IMR-90 (cell line): Measurements from ENCODE around the gene SEMG2. TPM values are rescaled to one million over a fixed set of nuclear protein-coding genes. Genes with fewer than 3 reads are reported as not detected.

Experiments
- ATAC-seq: fragments of 200-7000 bp; cut with Tn5 transposase; 2 replicates; pipeline ENCODE4 v1.9.1; 2020; ENCODE audit warnings: low read depth, mild to moderate bottlenecking, moderate library complexity
- BruUV-seq: library from RNA; stranded (reverse); fragments of 400-500 nt; replicated peaks from 2 replicates; lab custom pipeline; 2021; lab: Mats Ljungman, UMichigan
- CTCF ChIA-PET: fragments of 300-600 bp; formaldehyde crosslinking; extraction: SDS; loops from one replicate; lab custom pipeline; 2021; ENCODE audit warnings: antibody characterized with exemption; lab: Yijun Ruan, JAX
- POLR2A ChIA-PET: fragments of 300-600 bp; sonication (Branson Sonifier 250); formaldehyde crosslinking; loops from one replicate; lab custom pipeline; 2022; ENCODE audit warnings: antibody characterized with exemption; ENCODE audit not compliant: unreplicated experiment; lab: Charles Lee
- DNase-seq: peaks from one replicate; pipeline ENCODE4 v3.0.0; 2013
- H2AFZ ChIP-seq: replicated peaks from 2 replicates; pipeline ENCODE3; 2013; ENCODE audit warnings: low read length, mild to moderate bottlenecking; ENCODE audit not compliant: poor library complexity
- H2AK5ac ChIP-seq: 2 replicates; pipeline ENCODE4 v1.6.1; 2013; ENCODE audit warnings: low read depth, low read length, inconsistent platforms
- H2AK9ac ChIP-seq: replicated peaks from 2 replicates; pipeline ENCODE3; 2013; ENCODE audit warnings: mild to moderate bottlenecking, low read depth, low read length, moderate library complexity; ENCODE audit not compliant: poor library complexity
- H2BK120ac ChIP-seq: 2 replicates; pipeline ENCODE4 v1.6.1; 2013; ENCODE audit warnings: low read depth, low read length, inconsistent platforms
- H2BK15ac ChIP-seq: 3 replicates; pipeline ENCODE4 v1.6.1; 2013; ENCODE audit warnings: low read depth, low read length, inconsistent platforms
- H2BK20ac ChIP-seq: 2 replicates; pipeline ENCODE4 v1.6.1; 2013; ENCODE audit warnings: low read depth, mild to moderate bottlenecking, inconsistent platforms, low read length, moderate library complexity
- H2BK5ac ChIP-seq: 2 replicates; pipeline ENCODE4 v1.6.1; 2013; ENCODE audit warnings: mild to moderate bottlenecking, low read depth, low read length, inconsistent platforms; ENCODE audit not compliant: poor library complexity, severe bottlenecking
- H3K14ac ChIP-seq: replicated peaks from 2 replicates; pipeline ENCODE4 v1.6.1; 2013; ENCODE audit warnings: low read depth, low read length, inconsistent platforms
- H3K18ac ChIP-seq: 2 replicates; pipeline ENCODE4 v1.6.1; 2013; ENCODE audit warnings: low read depth, low read length, control low read depth
- H3K23ac ChIP-seq: 2 replicates; pipeline ENCODE4 v1.6.1; 2013; ENCODE audit warnings: low read depth, low read length, inconsistent platforms
- H3K27ac ChIP-seq: 2 replicates; pipeline ENCODE4 v1.5.1; 2013; ENCODE audit warnings: mild to moderate bottlenecking, control low read depth, low read length; ENCODE audit not compliant: insufficient read depth
- H3K27me3 ChIP-seq: 2 replicates; pipeline ENCODE4 v1.6.1; 2013; ENCODE audit warnings: low read length; ENCODE audit not compliant: control insufficient read depth, insufficient read depth
- H3K36me3 ChIP-seq: 2 replicates; pipeline ENCODE4 v1.6.1; 2013; ENCODE audit warnings: low read length, mixed read lengths; ENCODE audit not compliant: control insufficient read depth, insufficient read depth
- H3K4ac ChIP-seq: 2 replicates; pipeline ENCODE4 v1.6.1; 2013; ENCODE audit warnings: low read depth, low read length, inconsistent platforms
- H3K4me1 ChIP-seq: 2 replicates; pipeline ENCODE4 v1.6.1; 2013; ENCODE audit warnings: low read length, mixed read lengths; ENCODE audit not compliant: control insufficient read depth, insufficient read depth
- H3K4me2 ChIP-seq: 2 replicates; pipeline ENCODE4 v1.6.1; 2013; ENCODE audit warnings: low read depth, mild to moderate bottlenecking, control low read depth, low read length, moderate library complexity
- H3K4me3 ChIP-seq: 2 replicates; pipeline ENCODE4 v1.5.1; 2013; ENCODE audit warnings: low read depth, mild to moderate bottlenecking, control low read depth, low read length, moderate library complexity; ENCODE audit not compliant: insufficient read depth
- H3K56ac ChIP-seq: 2 replicates; pipeline ENCODE4 v1.6.1; 2013; ENCODE audit warnings: low read length, inconsistent platforms; ENCODE audit not compliant: insufficient read depth; ENCODE audit errors: extremely low read depth
- H3K79me1 ChIP-seq, 2 experiments: 2 replicates each; pipeline ENCODE4 v1.6.1; 2013; ENCODE audit warnings: low read length in 2 of 2, inconsistent platforms in 1 of 2, low read depth in 1 of 2
- H3K9ac ChIP-seq: 2 replicates; pipeline ENCODE4 v1.6.1; 2013; ENCODE audit warnings: low read depth, low read length, control low read depth
- H3K9me1 ChIP-seq: 2 replicates; pipeline ENCODE4 v1.6.1; 2013; ENCODE audit warnings: low read length, inconsistent platforms; ENCODE audit not compliant: insufficient read depth
- H3K9me3 ChIP-seq: 2 replicates; pipeline ENCODE4 v1.6.1; 2013; ENCODE audit warnings: low read length; ENCODE audit not compliant: control insufficient read depth, insufficient read depth
- H4K20me1 ChIP-seq: 2 replicates; pipeline ENCODE4 v1.6.1; 2013; ENCODE audit warnings: low read length, inconsistent platforms; ENCODE audit not compliant: insufficient read depth
- H4K5ac ChIP-seq: 2 replicates; pipeline ENCODE4 v1.6.1; 2013; ENCODE audit warnings: mild to moderate bottlenecking, low read depth, low read length, control low read depth
- H4K8ac ChIP-seq, 2 experiments: 2 replicates each; pipeline ENCODE4 v1.6.1; 2013; ENCODE audit warnings: low read depth in 2 of 2, low read length in 2 of 2, control low read depth in 1 of 2, inconsistent platforms in 1 of 2
- H4K91ac ChIP-seq: 2 replicates; pipeline ENCODE4 v1.6.1; 2013; ENCODE audit warnings: low read depth, low read length, inconsistent platforms; ENCODE audit not compliant: insufficient read depth
- CTCF ChIP-seq: conservative IDR thresholded peaks from 2 replicates; pipeline ENCODE4 v1.5.1; 2012; ENCODE audit warnings: mild to moderate bottlenecking, low read depth, low read length, improper control_type of control experiment
- FOS ChIP-seq: fragments of 150-350 bp; IDR thresholded peaks from 2 replicates; pipeline ENCODE4 v1.6.1; 2016; ENCODE audit warnings: low read depth, low read length
- MAFK ChIP-seq: IDR thresholded peaks from 2 replicates; pipeline ENCODE4 v1.6.1; 2012; ENCODE audit warnings: low read depth, low read length, improper control_type of control experiment
- MAZ ChIP-seq: IDR thresholded peaks from 2 replicates; pipeline ENCODE4 v1.6.1; 2012; ENCODE audit warnings: low read depth, mild to moderate bottlenecking, low read length, improper control_type of control experiment, moderate library complexity, borderline replicate concordance
- POLR2A ChIP-seq: IDR thresholded peaks from 2 replicates; pipeline ENCODE4 v1.6.1; 2012; ENCODE audit warnings: mild to moderate bottlenecking, low read depth, low read length
- RCOR1 ChIP-seq: IDR thresholded peaks from 2 replicates; pipeline ENCODE4 v1.6.1; 2012; ENCODE audit warnings: mild to moderate bottlenecking, low read length, improper control_type of control experiment; ENCODE audit not compliant: insufficient replicate concordance
- RFX5 ChIP-seq: IDR thresholded peaks from 2 replicates; pipeline ENCODE4 v1.8.0; 2012; ENCODE audit warnings: low read depth, mild to moderate bottlenecking, low read length, moderate library complexity
- WGBS, 2 experiments: methylation state at CpG; one replicate each; pipeline versions ENCODE4 v1.1.5 to v1.1.7; 2013; ENCODE audit warnings: missing lambda C conversion rate in 2 of 2; ENCODE audit not compliant: insufficient read length in 1 of 2; ENCODE audit errors: extremely low coverage in 2 of 2; 5-methylcytosine and 5-hydroxymethylcytosine counted together
- dilution Hi-C: fragments of 300-500 bp; cut with HindIII; formaldehyde crosslinking; loops from one replicate; pipeline ENCODE4 v1.14.3; 2018; ENCODE audit warnings: low sequenced_read_pairs; ENCODE audit not compliant: unreplicated experiment
- in situ Hi-C: fragments of 300-500 bp; cut with MboI; formaldehyde crosslinking; loops from 3 replicates; pipeline ENCODE4 v1.14.3; 2019; ENCODE audit warnings: low sequenced_read_pairs, inconsistent platforms, mixed read lengths
- intact Hi-C: fragments of 100-400 bp; cut with micrococcal nuclease; formaldehyde crosslinking; loops from 2 replicates; pipeline ENCODE4 v1.10.0; 2022
- polyA plus RNA-seq, 3 experiments: library from polyadenylated mRNA; depleted of rRNA; stranded (reverse); fragments of >200 nt; gene quantifications; 2 replicates each; pipeline ENCODE4 v1.2.3, GENCODE V29; 2012; ENCODE audit warnings: low replicate concordance in 1 of 3
- total RNA-seq: library from RNA; depleted of rRNA; stranded (reverse); fragments of >200 nt; gene quantifications from 2 replicates; pipeline ENCODE4 v1.2.3, GENCODE V29; 2012

Gene SEMG2
- total and polyA plus RNA-seq, 2 of the 4 experiments (the other 2 are of a cell fraction): not detected

GRCh38 chr20:45230631-45231030 lies 9.5 kb downstream of the SEMG2 start:
- CTCF ChIA-PET: no interaction called here

More at GRCh38 chr20:45230631-45231030, 9.5 kb downstream of the SEMG2 start:
- Histone ChIP-seq H3K9ac (no peak overlapping the region), H4K8ac (no peak overlapping the region), H3K27me3 (peaks cover 4% of the 10 kb centered on the region), H3K9me3 (no peaks in the 10 kb centered on the region), H3K4me3 (no peak overlapping the region), H4K5ac (no peak overlapping the region), H2BK15ac (no peak overlapping the region), H2BK20ac (no peak overlapping the region), H3K14ac (no peak overlapping the region), H4K91ac (no peak overlapping the region), H3K56ac (no peak overlapping the region), H3K36me3 (no peaks in the 10 kb centered on the region), H3K23ac (no peak overlapping the region), H3K4me2 (no peak overlapping the region), H4K20me1 (no peaks in the 10 kb centered on the region), H2AFZ (no peak overlapping the region), H2AK9ac (no peak overlapping the region), H3K4me1 (no peaks in the 10 kb centered on the region), H3K9me1 (no peaks in the 10 kb centered on the region), H2BK120ac (no peak overlapping the region), H3K4ac (no peak overlapping the region), H3K27ac (no peak overlapping the region), H2BK5ac (no peak overlapping the region), H3K18ac (no peak overlapping the region), H2AK5ac (no peak overlapping the region), H3K79me1 (no peaks in the 10 kb centered on the region)
- in situ Hi-C loops: no loop called here
- BruUV-seq: no TSS peak
- intact Hi-C loops: loop anchor here (10.0 kb wide), 1 partner anchor 494 kb away; the partner anchor contains the start of gene SPINT4
- ATAC-seq (no peak), DNase-seq (no peak)
- POLR2A ChIA-PET: no interaction called here
- dilution Hi-C loops: no loop called here
- TF ChIP-seq MAFK: no peak
- no peak for TF ChIP-seq CTCF
- no peak for TF ChIP-seq FOS
- no peak for TF ChIP-seq RCOR1
- no peak for TF ChIP-seq RFX5
- TF ChIP-seq POLR2A: no peak
- no peak for TF ChIP-seq MAZ
- WGBS, 2 experiments: 48% methylated on average over 3 of the region's 9 CpGs; no CpG with 5 or more reads in 1 of the 2 experiments
